ENCODE data around the gene SUB1.

The SUB1 gene

DNA sequence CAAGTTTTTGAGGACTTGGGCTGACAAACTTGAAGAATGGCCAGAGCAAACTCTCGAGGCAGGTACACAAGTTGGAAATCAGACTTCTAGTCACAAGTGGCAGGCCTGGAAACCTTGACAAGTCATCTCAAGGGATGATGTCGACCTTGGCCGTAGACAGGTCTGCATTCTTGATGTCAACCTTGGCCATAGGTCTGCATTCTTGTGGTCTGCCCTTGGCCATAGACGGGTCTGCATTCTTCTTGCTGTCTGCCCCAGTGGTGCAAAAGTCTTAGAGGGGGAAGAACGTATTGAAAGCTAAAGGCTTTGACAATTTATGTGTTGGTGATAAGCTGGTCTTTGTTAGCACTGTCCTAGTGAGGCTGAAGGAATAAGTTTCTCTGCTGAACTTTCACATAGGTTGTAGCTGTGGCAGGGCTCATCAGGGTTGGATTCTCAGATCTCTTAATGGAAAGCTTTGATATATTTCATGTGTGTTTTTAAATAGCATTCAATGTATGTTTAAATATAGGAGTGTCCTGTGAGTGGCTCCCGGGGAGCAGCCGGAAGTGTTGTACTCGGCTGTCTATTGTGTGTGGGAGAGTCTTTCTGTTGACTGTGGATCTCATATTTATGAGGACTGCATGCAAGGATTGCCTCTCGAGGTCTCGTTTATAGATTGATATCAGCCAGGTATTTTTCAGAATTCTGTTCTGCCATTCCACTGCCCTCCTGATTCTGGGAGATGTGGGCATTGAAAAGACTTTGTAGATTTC, 27.0 kb downstream of the SUB1 start:
- TF ChIP-seq, protein P1, sequence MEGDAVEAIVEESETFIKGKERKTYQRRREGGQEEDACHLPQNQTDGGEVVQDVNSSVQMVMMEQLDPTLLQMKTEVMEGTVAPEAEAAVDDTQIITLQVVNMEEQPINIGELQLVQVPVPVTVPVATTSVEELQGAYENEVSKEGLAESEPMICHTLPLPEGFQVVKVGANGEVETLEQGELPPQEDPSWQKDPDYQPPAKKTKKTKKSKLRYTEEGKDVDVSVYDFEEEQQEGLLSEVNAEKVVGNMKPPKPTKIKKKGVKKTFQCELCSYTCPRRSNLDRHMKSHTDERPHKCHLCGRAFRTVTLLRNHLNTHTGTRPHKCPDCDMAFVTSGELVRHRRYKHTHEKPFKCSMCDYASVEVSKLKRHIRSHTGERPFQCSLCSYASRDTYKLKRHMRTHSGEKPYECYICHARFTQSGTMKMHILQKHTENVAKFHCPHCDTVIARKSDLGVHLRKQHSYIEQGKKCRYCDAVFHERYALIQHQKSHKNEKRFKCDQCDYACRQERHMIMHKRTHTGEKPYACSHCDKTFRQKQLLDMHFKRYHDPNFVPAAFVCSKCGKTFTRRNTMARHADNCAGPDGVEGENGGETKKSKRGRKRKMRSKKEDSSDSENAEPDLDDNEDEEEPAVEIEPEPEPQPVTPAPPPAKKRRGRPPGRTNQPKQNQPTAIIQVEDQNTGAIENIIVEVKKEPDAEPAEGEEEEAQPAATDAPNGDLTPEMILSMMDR (IDR thresholded peaks at IDR 0.05; ENCODE audit: extremely low read depth, insufficient read depth, missing control alignments) = no peak
- in situ Hi-C loops (cut with MboI; ENCODE audit: low pct_unique_long_range_greater_than_20kb, low sequenced_read_pairs, unreplicated experiment) = loop anchor here (10.0 to 25.0 kb wide), 2 partner anchors 118 to 375 kb away; no protein-coding TSS in a partner anchor
- no peak for DNase-seq (ENCODE audit: low spot score)

DNA sequence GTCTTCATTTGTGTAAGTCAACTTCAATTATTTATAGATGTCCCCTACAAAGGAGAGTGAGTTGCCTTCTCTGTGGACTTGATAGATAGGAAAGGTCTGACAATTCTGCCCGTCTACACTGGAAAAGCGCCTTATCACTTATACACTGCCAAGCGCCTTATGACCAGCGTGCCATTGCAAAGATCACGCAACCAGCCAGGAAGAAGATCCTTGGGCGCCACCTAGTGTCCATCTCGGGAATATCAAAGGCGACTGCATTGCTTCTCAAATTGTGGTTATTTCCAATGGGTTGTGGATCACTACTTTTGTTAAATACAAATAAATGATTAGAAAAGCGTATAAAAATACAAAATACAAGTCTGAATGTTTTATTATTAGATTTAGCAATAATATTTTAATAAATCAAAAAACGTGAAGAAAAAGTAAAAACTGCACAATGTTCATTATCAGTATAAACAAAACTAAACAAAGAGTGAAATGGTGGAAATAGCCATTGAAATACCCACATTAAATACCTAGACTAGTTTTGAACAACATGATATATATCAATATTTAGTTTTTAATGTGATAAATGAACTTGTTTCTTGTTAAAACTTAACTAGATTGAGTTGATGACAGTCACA, 27.8 kb downstream of the SUB1 start:
- peak; percentile 80 for DNase-seq (ENCODE audit: low spot score)
- TF ChIP-seq, protein P1 (IDR thresholded peaks at IDR 0.05; ENCODE audit: extremely low read depth, insufficient read depth, missing control alignments) = peak; percentile 89
- in situ Hi-C loops (cut with MboI; ENCODE audit: low pct_unique_long_range_greater_than_20kb, low sequenced_read_pairs, unreplicated experiment) = loop anchor here (10.0 to 25.0 kb wide), 2 partner anchors 118 to 376 kb away; no protein-coding TSS in a partner anchor

DNA sequence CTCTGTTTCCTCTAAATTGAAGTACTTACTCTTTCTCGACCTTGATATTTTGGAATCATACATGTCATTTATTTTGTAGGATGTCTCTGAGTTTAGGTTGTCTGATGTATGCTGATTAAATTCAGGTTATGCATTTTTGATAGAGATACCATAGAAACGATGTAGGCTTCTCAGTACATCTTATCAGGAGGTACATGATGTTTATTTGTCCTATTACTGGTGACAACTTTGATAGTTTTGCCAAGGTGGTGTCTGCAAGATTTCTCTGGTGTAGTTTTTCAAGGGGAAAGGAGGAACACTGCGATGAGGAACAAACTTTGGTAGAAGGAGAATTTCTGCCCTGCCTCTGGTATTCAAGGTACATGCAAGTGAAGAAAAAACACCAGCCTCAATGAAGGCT, 29.9 kb downstream of the SUB1 start:
- DNase-seq (ENCODE audit: low spot score) = no peak
- TF ChIP-seq, protein P1 (IDR thresholded peaks at IDR 0.05; ENCODE audit: extremely low read depth, insufficient read depth, missing control alignments) = no peak
- in situ Hi-C loops (cut with MboI; ENCODE audit: low pct_unique_long_range_greater_than_20kb, low sequenced_read_pairs, unreplicated experiment) = loop anchor here (10.0 to 25.0 kb wide), 2 partner anchors 120 to 378 kb away; no protein-coding TSS in a partner anchor

DNA sequence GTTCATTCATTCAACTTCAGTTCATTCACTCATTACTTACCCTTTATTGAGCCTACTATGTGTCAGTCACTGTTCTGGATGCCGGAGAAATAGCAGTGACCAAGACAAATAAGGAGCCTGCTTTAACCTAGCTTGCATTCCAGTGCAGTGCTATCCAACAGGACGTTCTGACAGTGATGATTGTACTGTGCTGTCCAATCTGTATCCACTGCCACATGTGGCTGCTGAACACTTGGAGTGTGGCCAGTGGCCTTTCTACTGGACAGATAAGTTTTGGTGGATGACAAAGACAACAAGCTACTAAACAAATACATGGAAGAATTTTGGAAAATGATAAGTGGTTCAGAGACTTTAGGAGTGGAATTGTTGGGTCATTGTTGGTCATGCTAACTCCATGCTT, 33.6 kb downstream of the SUB1 start:
- in situ Hi-C loops (cut with MboI; ENCODE audit: low pct_unique_long_range_greater_than_20kb, low sequenced_read_pairs, unreplicated experiment) = loop anchor here (10.0 to 25.0 kb wide), 2 partner anchors 124 to 382 kb away; no protein-coding TSS in a partner anchor
- DNase-seq (ENCODE audit: low spot score) = no peak
- TF ChIP-seq, protein P1 (IDR thresholded peaks at IDR 0.05; ENCODE audit: extremely low read depth, insufficient read depth, missing control alignments) = no peak

DNA sequence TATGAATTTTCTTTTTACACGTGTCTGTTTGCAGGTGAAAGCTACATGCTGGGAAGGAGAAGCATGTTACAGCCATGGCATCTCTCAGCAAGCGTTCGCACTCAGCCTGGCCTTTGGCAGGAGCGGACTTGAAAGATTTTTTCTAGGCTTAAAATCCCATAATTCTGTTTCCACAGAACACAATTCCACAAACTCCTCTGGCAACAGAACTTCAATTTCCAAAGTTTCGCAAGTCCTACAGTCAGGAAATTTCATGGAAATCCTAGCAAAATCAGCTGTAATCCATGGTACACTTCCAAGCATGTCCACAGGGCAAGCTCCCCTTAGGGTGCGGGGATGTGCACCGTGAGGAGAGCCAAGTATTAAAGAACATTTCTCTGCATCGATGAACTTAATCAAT, 35.9 kb downstream of the SUB1 start:
- TF ChIP-seq, protein P1 (IDR thresholded peaks at IDR 0.05; ENCODE audit: extremely low read depth, insufficient read depth, missing control alignments) = no peak
- no peak for DNase-seq (ENCODE audit: low spot score)
- in situ Hi-C loops (cut with MboI; ENCODE audit: low pct_unique_long_range_greater_than_20kb, low sequenced_read_pairs, unreplicated experiment) = loop anchor here (25.0 kb wide), 1 partner anchor 384 kb away; no protein-coding TSS in a partner anchor

DNA sequence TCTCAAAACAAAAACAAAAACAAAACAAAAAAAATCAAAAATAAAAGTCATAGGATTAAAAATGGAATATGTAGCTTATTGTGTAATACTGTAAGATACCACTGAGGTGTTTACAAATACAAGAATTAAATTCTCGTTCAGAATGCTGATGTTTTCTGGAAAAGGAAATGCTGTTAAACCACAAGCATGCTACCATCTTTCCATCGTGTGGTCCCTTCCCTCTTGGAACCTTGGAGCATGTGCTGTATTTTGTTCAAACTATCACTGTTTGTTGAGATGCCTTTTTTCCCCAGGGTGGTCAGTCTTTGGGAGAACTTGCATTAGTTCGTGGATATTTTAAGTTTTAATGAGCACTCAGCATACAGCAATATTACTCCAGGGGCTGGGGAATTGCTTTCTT, 39.7 kb downstream of the SUB1 start:
- in situ Hi-C loops (cut with MboI; ENCODE audit: low pct_unique_long_range_greater_than_20kb, low sequenced_read_pairs, unreplicated experiment) = no loop called here
- no peak for DNase-seq (ENCODE audit: low spot score)
- TF ChIP-seq, protein P1 (IDR thresholded peaks at IDR 0.05; ENCODE audit: extremely low read depth, insufficient read depth, missing control alignments) = no peak

Measured in GM13977 (cell line).